ENCODE measurements around the gene RPTOR.

RPTOR gene

GRCh38 chr17:80957461-80957941 lies 412.9 kb downstream of the RPTOR start:
- DNase-seq = no peak

GRCh38 chr17:80959330-80960036 lies 414.8 kb downstream of the RPTOR start:
- no peak for DNase-seq

GRCh38 chr17:80960037-80960796 lies 415.6 kb downstream of the RPTOR start:
- DNase-seq = no peak

- DNase-seq = no peak
These were observed 416.3 kb downstream of the RPTOR start for GRCh38 chr17:80960797-80961452.

GRCh38 chr17:80961541-80962330 lies 417.1 kb downstream of the RPTOR start:
- no peak for DNase-seq

GRCh38 chr17:80962356-80963329 lies 418.0 kb downstream of the RPTOR start:
- DNase-seq = no peak

- DNase-seq = no peak
These were observed 419.3 kb downstream of the RPTOR start for GRCh38 chr17:80963812-80964543.

- no peak for DNase-seq
These were observed 419.9 kb downstream of the RPTOR start for GRCh38 chr17:80964544-80964856.

- no peak for DNase-seq
These were observed 420.4 kb downstream of the RPTOR start for GRCh38 chr17:80964859-80965580.

- DNase-seq = no peak
These were observed 421.0 kb downstream of the RPTOR start for GRCh38 chr17:80965606-80966005.

GRCh38 chr17:80967404-80967872 lies 422.8 kb downstream of the RPTOR start:
- DNase-seq = no peak

- DNase-seq = no peak
These were observed 424.0 kb downstream of the RPTOR start for GRCh38 chr17:80968602-80969029.

GRCh38 chr17:80969030-80969673 lies 424.5 kb downstream of the RPTOR start:
- peak; percentile 26 to 38 for DNase-seq

- no peak for DNase-seq
These were observed 425.0 kb downstream of the RPTOR start for GRCh38 chr17:80969674-80970043.

- DNase-seq = peak; percentile 19 to 38
These were observed 425.6 kb downstream of the RPTOR start for GRCh38 chr17:80970044-80970761.

GRCh38 chr17:80970762-80971703 lies 426.4 kb downstream of the RPTOR start:
- DNase-seq = no peak

- no peak for DNase-seq
These were observed 427.2 kb downstream of the RPTOR start for GRCh38 chr17:80971704-80972304.

Measured in Kasumi-1 (cell line).